Measurements from ENCODE around the gene CPT1A. TPM values are rescaled to one million over a fixed set of nuclear protein-coding genes. Genes with fewer than 3 reads are reported as not detected.

The CPT1A gene
- total RNA-seq, 4 donors from 2014 or later = 80.6 to 372 (median 118) TPM

- no peak overlapping the region for H3K4me3 ChIP-seq
- no peak for DNase-seq
- TF ChIP-seq POLR2A (IDR thresholded peaks at IDR 0.05) = no peak
- TF ChIP-seq, protein P1, sequence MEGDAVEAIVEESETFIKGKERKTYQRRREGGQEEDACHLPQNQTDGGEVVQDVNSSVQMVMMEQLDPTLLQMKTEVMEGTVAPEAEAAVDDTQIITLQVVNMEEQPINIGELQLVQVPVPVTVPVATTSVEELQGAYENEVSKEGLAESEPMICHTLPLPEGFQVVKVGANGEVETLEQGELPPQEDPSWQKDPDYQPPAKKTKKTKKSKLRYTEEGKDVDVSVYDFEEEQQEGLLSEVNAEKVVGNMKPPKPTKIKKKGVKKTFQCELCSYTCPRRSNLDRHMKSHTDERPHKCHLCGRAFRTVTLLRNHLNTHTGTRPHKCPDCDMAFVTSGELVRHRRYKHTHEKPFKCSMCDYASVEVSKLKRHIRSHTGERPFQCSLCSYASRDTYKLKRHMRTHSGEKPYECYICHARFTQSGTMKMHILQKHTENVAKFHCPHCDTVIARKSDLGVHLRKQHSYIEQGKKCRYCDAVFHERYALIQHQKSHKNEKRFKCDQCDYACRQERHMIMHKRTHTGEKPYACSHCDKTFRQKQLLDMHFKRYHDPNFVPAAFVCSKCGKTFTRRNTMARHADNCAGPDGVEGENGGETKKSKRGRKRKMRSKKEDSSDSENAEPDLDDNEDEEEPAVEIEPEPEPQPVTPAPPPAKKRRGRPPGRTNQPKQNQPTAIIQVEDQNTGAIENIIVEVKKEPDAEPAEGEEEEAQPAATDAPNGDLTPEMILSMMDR (IDR thresholded peaks at IDR 0.05) = no peak
- H3K36me3 ChIP-seq = peaks cover 0 to 83% (median 0%) of the 10 kb centered on the region in 3 donors
- no peaks in the 10 kb centered on the region for H3K4me1 ChIP-seq
- no peaks in the 10 kb centered on the region for H3K27me3 ChIP-seq
- H3K9me3 ChIP-seq = no peaks in the 10 kb centered on the region
- H3K27ac ChIP-seq = no peak overlapping the region
These were observed 77.0 kb downstream of the CPT1A start for GRCh38 chr11:68764746-68765145.

DNA sequence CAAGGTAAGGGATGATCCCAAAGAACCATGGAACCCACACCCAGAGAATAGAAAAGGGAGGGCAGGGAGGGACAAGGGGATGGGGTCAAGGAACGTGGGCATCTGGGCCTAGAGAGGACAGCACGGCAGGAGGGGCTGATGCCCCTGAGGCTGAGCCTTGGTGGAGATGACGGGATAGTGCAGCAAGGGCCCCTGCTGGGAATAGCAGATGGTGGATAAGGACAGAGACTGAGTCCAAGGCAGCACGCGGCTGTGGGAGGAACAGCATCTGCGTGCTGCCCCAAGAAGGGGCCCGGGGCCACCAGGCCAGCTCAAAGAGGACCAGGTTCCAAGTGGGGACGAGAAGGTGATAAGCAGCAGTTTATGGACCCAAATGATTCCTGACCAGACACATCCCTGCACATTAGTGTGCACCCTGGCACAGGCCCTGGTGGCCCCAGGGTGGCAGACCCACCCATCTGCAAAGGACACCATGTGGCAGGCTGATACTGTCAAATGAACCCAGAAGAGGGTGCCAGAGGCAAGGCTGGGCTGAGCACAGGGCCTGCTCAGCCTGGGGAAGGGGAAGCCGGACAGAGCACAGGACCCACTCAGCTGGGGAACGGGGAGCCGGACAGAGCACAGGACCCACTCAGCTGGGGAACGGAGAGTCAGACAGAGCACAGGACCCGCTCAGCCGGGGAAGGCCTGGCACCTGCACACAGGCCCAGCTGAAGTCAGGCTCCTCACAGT, 77.6 kb downstream of the CPT1A start:
- TF ChIP-seq POLR2A (IDR thresholded peaks at IDR 0.05) = no peak
- TF ChIP-seq, protein P1 (IDR thresholded peaks at IDR 0.05) = no peak
- no peaks in the 10 kb centered on the region for H3K27me3 ChIP-seq
- no peak overlapping the region for H3K27ac ChIP-seq
- H3K36me3 ChIP-seq = peaks cover 0 to 85% (median 0%) of the 10 kb centered on the region in 3 donors
- H3K4me1 ChIP-seq = no peaks in the 10 kb centered on the region
- H3K9me3 ChIP-seq = no peaks in the 10 kb centered on the region
- no peak for DNase-seq
- no peak overlapping the region for H3K4me3 ChIP-seq

DNA sequence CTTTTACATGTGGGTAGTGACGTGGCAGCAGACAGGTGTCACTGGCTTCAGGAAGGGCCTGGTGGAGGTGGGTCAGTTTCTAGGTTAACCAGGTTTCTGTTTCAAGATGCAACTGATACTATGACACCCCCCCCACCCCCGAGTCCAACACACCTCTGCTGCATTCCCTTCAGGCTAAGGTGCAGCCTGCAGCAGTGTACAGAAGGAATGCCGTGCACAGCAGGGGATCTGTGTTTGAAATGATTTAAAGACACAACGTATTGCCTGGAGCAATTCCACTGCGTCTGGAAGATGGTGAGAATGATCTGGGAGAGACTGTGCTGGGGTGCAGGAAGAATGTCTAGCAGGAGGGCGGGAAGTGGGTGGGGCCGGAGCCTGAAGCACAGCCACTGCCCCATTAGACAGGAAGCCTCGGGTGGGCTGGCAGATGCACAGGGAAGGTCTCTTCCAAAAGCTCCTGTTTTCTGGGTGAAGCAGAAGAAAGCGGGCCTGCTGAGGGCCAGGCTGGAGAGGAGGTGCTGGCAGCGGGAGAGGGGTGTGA, 78.5 kb downstream of the CPT1A start:
- TF ChIP-seq POLR2A (IDR thresholded peaks at IDR 0.05) = no peak
- TF ChIP-seq, protein P1 (IDR thresholded peaks at IDR 0.05) = no peak
- H3K4me3 ChIP-seq = no peak overlapping the region
- no peaks in the 10 kb centered on the region for H3K27me3 ChIP-seq
- H3K9me3 ChIP-seq = no peaks in the 10 kb centered on the region
- H3K27ac ChIP-seq = no peak overlapping the region
- H3K36me3 ChIP-seq = peaks cover 0 to 85% (median 0%) of the 10 kb centered on the region in 3 donors
- DNase-seq = no peak
- H3K4me1 ChIP-seq = no peaks in the 10 kb centered on the region

GRCh38 chr11:68762481-68762880, 79.2 kb downstream of the CPT1A start:
- TF ChIP-seq, protein P1 (IDR thresholded peaks at IDR 0.05) = no peak
- no peak for TF ChIP-seq POLR2A (IDR thresholded peaks at IDR 0.05)
- no peaks in the 10 kb centered on the region for H3K4me1 ChIP-seq
- no peaks in the 10 kb centered on the region for H3K27me3 ChIP-seq
- H3K9me3 ChIP-seq = no peaks in the 10 kb centered on the region
- no peak for DNase-seq
- peaks cover 0 to 85% (median 0%) of the 10 kb centered on the region in 3 donors for H3K36me3 ChIP-seq
- H3K27ac ChIP-seq = no peak overlapping the region
- no peak overlapping the region for H3K4me3 ChIP-seq

DNA sequence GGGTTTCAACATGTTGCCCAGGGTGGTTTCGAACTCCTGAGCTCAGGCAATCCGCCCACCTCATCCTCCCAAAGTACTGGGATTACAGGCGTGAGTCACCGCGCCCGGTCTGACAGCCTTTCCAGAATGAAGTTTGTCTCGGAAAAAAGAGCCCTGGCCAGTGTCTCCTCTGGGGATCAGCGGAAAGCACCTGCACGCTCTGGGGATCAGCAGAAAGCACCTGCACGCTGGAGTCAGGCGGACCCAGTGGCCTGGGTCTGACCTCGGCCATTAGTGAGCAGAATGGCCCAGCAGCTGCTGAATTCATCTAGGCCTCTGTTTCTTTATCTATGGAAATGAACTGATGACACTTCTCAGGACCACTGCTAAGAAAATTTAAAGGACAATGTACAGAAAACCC, 79.9 kb downstream of the CPT1A start:
- no peak for DNase-seq
- Histone ChIP-seq H3K27ac (no peak overlapping the region), H3K4me3 (no peak overlapping the region), H3K36me3 (peaks cover 0 to 86% (median 0%) of the 10 kb centered on the region in 3 donors), H3K9me3 (no peaks in the 10 kb centered on the region), H3K27me3 (no peaks in the 10 kb centered on the region), H3K4me1 (no peaks in the 10 kb centered on the region)
- TF ChIP-seq, protein P1 (IDR thresholded peaks at IDR 0.05) = no peak
- TF ChIP-seq POLR2A (IDR thresholded peaks at IDR 0.05) = no peak

Measured in Peyer's patch (tissue), 4 donors.